WTC11 (cell line): Measurements from ENCODE around the gene FAM89B. TPM values are rescaled to one million over a fixed set of nuclear protein-coding genes. Genes with fewer than 3 reads are reported as not detected.

ENCODE experiments used
- ATAC-seq: fragments of 200-7000 bp; cut with Tn5 transposase; 2 replicates; pipeline ENCODE4 v1.10.0; 2021; ENCODE audit warnings: mild to moderate bottlenecking, moderate library complexity
- CTCF ChIA-PET: fragments of 300-600 bp; sonication (Branson Sonifier 250); formaldehyde crosslinking; loops from one replicate; lab custom pipeline; 2021; ENCODE audit warnings: antibody characterized with exemption; lab: Charles Lee
- POLR2A ChIA-PET: fragments of 350-600 bp; sonication (Branson Sonifier 250); formaldehyde crosslinking; loops from one replicate; lab custom pipeline; 2021; ENCODE audit warnings: antibody characterized with exemption; lab: Charles Lee
- DNase-seq: peaks from one replicate; pipeline ENCODE4 v3.0.0; 2021; ENCODE audit warnings: low spot score
- H3K27ac Mint-ChIP-seq: 2 replicates; pipeline ENCODE4 v1.8.0; 2021; ENCODE audit warnings: mixed read lengths
- H3K27me3 Mint-ChIP-seq: 2 replicates; pipeline ENCODE4 v1.8.0; 2021; ENCODE audit warnings: low read depth, mild to moderate bottlenecking, moderate library complexity, mixed read lengths
- H3K36me3 Mint-ChIP-seq: 2 replicates; pipeline ENCODE4 v1.8.0; 2021; ENCODE audit warnings: mixed read lengths
- H3K4me1 Mint-ChIP-seq: 2 replicates; pipeline ENCODE4 v1.8.0; 2022; ENCODE audit warnings: mixed read lengths
- H3K4me3 Mint-ChIP-seq: 2 replicates; pipeline ENCODE4 v1.8.0; 2021; ENCODE audit warnings: mild to moderate bottlenecking, moderate library complexity, mixed read lengths
- H3K9me3 Mint-ChIP-seq: 2 replicates; pipeline ENCODE4 v1.8.0; 2021; ENCODE audit warnings: mixed read lengths
- ATF1 ChIP-seq: sonication (generic); formaldehyde crosslinking; IDR thresholded peaks from 2 replicates; pipeline ENCODE4 v1.8.1; 2023; ENCODE audit warnings: mild to moderate bottlenecking, moderate library complexity, missing genetic modification reagents
- GRHL2 ChIP-seq: fragments of 250-450 bp; sonication (Bioruptor Pico); IDR thresholded peaks from 2 replicates; pipeline ENCODE4 v1.8.0; 2022; ENCODE audit warnings: mild to moderate bottlenecking, moderate library complexity; ENCODE audit not compliant: insufficient replicate concordance, severe bottlenecking
- IRF2 ChIP-seq: sonication (generic); formaldehyde crosslinking; IDR thresholded peaks from 2 replicates; pipeline ENCODE4 v1.8.0; 2022; ENCODE audit warnings: low read depth, missing genetic modification reagents, borderline replicate concordance
- NFATC4 ChIP-seq: fragments of 250-450 bp; sonication (Bioruptor Pico); IDR thresholded peaks from 2 replicates; pipeline ENCODE4 v1.9.0; 2021; ENCODE audit warnings: mild to moderate bottlenecking
- NR2C2 ChIP-seq: sonication (generic); formaldehyde crosslinking; IDR thresholded peaks from 2 replicates; pipeline ENCODE4 v1.8.0; 2022; ENCODE audit warnings: mild to moderate bottlenecking, missing genetic modification reagents
- SMAD4 ChIP-seq: sonication (generic); formaldehyde crosslinking; IDR thresholded peaks from 2 replicates; pipeline ENCODE4 v1.8.0; 2022; ENCODE audit warnings: mild to moderate bottlenecking, missing genetic modification reagents
- SP1 ChIP-seq: sonication (generic); formaldehyde crosslinking; conservative IDR thresholded peaks from 2 replicates; pipeline ENCODE4 v1.8.1; 2022; ENCODE audit warnings: missing genetic modification reagents
- TEAD1 ChIP-seq: sonication (generic); formaldehyde crosslinking; IDR thresholded peaks from 2 replicates; pipeline ENCODE4 v1.8.0; 2022; ENCODE audit warnings: mild to moderate bottlenecking, missing genetic modification reagents
- ZNF396 ChIP-seq: fragments of 250-450 bp; sonication (Bioruptor Pico); IDR thresholded peaks from 2 replicates; pipeline ENCODE4 v1.8.0; 2021; ENCODE audit warnings: mild to moderate bottlenecking, moderate library complexity, borderline replicate concordance
- ZNF423 ChIP-seq: fragments of 250-450 bp; sonication (Bioruptor Pico); IDR thresholded peaks from 2 replicates; pipeline ENCODE4 v2.1.2; 2022; ENCODE audit warnings: mild to moderate bottlenecking, moderate library complexity
- total RNA-seq: library from RNA; stranded (reverse); gene quantifications from 3 replicates; pipeline ENCODE4 v1.2.3, GENCODE V29; 2021
- TF ChIP-seq, protein P1 (sequence below): fragments of 250-450 bp; sonication (Bioruptor Pico); IDR thresholded peaks from 2 replicates; pipeline ENCODE4 v1.9.0; 2021; ENCODE audit warnings: mild to moderate bottlenecking, borderline replicate concordance
- TF ChIP-seq, protein P2 (sequence below): sonication (generic); formaldehyde crosslinking; IDR thresholded peaks from 2 replicates; pipeline ENCODE4 v1.8.0; 2022; ENCODE audit warnings: missing genetic modification reagents
- TF ChIP-seq, protein P3 (sequence below): sonication (generic); formaldehyde crosslinking; IDR thresholded peaks from 2 replicates; pipeline ENCODE4 v1.8.1; 2022; ENCODE audit warnings: mild to moderate bottlenecking, missing genetic modification reagents, moderate library complexity, borderline replicate concordance
- TF ChIP-seq, protein P4 (sequence below): sonication (generic); formaldehyde crosslinking; IDR thresholded peaks from 2 replicates; pipeline ENCODE4 v1.8.1; 2023; ENCODE audit warnings: mild to moderate bottlenecking, missing genetic modification reagents, moderate library complexity
- TF ChIP-seq, protein P5 (sequence below): sonication (generic); formaldehyde crosslinking; IDR thresholded peaks from 2 replicates; pipeline ENCODE4 v1.8.0; 2022; ENCODE audit warnings: mild to moderate bottlenecking, missing genetic modification reagents
- TF ChIP-seq, protein P6 (sequence below): sonication (generic); formaldehyde crosslinking; IDR thresholded peaks from 2 replicates; pipeline ENCODE4 v1.8.1; 2023; ENCODE audit warnings: mild to moderate bottlenecking, missing genetic modification reagents

The FAM89B gene
- total RNA-seq, 1 experiment from 2014 or later, result 13.3 TPM

DNA sequence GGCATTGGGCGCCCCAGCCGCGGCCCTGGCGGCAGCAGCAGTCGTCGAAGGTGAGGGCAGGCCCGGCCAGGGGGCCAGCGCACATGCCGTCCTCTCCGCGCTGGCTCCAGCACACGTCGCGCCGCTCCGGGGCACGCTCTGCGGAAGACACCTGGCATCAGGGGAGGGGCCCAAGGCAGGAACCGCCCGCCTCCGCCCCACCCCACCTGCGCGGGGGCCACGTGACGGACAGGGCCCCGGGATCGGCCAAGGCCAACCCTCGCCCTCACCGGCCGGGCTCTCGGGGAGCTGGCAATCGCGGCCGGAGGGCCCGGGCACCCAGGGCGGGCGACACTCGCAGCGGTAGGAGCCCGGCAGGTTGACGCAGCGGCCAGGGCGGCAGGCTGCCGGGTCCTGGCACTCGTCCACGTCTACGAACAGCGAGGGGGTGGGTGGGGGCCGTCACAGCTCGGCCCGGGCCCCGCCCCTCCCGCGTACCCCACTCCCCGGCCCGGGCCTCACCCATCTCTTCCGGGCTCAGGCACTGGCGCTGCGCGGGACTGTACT lies 32.5 kb upstream of the FAM89B start (continued):
- TF ChIP-seq, protein P1, sequence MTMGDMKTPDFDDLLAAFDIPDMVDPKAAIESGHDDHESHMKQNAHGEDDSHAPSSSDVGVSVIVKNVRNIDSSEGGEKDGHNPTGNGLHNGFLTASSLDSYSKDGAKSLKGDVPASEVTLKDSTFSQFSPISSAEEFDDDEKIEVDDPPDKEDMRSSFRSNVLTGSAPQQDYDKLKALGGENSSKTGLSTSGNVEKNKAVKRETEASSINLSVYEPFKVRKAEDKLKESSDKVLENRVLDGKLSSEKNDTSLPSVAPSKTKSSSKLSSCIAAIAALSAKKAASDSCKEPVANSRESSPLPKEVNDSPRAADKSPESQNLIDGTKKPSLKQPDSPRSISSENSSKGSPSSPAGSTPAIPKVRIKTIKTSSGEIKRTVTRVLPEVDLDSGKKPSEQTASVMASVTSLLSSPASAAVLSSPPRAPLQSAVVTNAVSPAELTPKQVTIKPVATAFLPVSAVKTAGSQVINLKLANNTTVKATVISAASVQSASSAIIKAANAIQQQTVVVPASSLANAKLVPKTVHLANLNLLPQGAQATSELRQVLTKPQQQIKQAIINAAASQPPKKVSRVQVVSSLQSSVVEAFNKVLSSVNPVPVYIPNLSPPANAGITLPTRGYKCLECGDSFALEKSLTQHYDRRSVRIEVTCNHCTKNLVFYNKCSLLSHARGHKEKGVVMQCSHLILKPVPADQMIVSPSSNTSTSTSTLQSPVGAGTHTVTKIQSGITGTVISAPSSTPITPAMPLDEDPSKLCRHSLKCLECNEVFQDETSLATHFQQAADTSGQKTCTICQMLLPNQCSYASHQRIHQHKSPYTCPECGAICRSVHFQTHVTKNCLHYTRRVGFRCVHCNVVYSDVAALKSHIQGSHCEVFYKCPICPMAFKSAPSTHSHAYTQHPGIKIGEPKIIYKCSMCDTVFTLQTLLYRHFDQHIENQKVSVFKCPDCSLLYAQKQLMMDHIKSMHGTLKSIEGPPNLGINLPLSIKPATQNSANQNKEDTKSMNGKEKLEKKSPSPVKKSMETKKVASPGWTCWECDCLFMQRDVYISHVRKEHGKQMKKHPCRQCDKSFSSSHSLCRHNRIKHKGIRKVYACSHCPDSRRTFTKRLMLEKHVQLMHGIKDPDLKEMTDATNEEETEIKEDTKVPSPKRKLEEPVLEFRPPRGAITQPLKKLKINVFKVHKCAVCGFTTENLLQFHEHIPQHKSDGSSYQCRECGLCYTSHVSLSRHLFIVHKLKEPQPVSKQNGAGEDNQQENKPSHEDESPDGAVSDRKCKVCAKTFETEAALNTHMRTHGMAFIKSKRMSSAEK (CRISPR knock-in tag), result no peak
- TF ChIP-seq SMAD4 (CRISPR knock-in tag), result 0 out of 2 replicates have a peak, but pooled peaks have one; percentile 68
- no peak for TF ChIP-seq ZNF396 (CRISPR knock-in tag)
- TF ChIP-seq, protein P2, sequence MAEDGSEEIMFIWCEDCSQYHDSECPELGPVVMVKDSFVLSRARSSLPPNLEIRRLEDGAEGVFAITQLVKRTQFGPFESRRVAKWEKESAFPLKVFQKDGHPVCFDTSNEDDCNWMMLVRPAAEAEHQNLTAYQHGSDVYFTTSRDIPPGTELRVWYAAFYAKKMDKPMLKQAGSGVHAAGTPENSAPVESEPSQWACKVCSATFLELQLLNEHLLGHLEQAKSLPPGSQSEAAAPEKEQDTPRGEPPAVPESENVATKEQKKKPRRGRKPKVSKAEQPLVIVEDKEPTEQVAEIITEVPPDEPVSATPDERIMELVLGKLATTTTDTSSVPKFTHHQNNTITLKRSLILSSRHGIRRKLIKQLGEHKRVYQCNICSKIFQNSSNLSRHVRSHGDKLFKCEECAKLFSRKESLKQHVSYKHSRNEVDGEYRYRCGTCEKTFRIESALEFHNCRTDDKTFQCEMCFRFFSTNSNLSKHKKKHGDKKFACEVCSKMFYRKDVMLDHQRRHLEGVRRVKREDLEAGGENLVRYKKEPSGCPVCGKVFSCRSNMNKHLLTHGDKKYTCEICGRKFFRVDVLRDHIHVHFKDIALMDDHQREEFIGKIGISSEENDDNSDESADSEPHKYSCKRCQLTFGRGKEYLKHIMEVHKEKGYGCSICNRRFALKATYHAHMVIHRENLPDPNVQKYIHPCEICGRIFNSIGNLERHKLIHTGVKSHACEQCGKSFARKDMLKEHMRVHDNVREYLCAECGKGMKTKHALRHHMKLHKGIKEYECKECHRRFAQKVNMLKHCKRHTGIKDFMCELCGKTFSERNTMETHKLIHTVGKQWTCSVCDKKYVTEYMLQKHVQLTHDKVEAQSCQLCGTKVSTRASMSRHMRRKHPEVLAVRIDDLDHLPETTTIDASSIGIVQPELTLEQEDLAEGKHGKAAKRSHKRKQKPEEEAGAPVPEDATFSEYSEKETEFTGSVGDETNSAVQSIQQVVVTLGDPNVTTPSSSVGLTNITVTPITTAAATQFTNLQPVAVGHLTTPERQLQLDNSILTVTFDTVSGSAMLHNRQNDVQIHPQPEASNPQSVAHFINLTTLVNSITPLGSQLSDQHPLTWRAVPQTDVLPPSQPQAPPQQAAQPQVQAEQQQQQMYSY (CRISPR knock-in tag), result no peak
- TF ChIP-seq, protein P3, sequence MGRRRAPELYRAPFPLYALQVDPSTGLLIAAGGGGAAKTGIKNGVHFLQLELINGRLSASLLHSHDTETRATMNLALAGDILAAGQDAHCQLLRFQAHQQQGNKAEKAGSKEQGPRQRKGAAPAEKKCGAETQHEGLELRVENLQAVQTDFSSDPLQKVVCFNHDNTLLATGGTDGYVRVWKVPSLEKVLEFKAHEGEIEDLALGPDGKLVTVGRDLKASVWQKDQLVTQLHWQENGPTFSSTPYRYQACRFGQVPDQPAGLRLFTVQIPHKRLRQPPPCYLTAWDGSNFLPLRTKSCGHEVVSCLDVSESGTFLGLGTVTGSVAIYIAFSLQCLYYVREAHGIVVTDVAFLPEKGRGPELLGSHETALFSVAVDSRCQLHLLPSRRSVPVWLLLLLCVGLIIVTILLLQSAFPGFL, result no peak
- no peak for TF ChIP-seq NFATC4 (CRISPR knock-in tag)
- no peak for TF ChIP-seq GRHL2 (CRISPR knock-in tag)

DNA sequence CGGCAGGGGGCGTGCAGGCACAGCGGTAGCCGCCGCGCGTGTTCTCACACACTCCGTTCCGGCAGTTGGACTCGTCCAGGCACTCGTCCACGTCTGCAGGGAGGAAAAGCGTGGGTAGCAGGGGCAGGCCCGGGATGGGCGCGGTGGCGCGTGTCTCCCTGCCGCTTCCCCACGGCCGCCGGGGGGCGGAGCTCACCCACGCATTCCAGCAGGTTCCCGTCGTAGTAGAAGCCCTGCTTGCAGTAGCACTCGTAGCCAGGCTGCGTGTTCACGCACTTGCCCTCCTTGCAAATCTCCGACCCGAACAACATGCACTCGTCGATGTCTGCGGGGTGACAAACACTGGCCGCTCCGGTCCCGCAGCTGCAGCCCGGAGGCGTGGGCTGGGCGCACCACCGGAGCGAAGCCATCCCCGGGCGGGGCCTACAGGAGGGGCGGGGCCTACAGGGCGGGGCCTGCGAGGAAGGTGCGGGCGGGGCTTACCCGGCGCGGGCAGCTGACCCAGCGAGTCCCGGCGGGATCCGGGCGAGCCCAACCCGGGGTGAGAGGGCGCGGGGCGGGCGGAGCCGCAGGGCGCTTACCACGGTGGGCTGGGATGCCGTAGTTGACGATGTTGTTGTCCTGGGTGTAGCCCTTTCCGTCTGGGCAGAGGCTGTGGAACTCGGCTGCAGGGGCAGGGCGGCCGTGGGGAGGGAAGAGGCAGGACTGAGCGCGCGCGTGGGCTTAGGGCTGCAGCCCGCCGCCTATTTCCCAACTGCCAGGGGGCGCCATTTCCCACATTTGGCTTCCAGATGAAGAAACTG lies 31.8 kb upstream of the FAM89B start:
- POLR2A ChIA-PET, result interaction anchor here (0.6 to 2.1 kb wide), 16 partner anchors 12 to 1261 kb away, joined by 3 to 10 read pairs (median 4); partner anchors contain the start of genes FAM89B, MALAT1, PCNX3 and SCYL1
- H3K27ac Mint-ChIP-seq, result no peak overlapping the region
- no peaks in the 10 kb centered on the region for H3K36me3 Mint-ChIP-seq
- peaks cover 3% of the 10 kb centered on the region for H3K4me1 Mint-ChIP-seq
- DNase-seq (peak; percentile 93), ATAC-seq (peak; percentile 83)
- no peaks in the 10 kb centered on the region for H3K9me3 Mint-ChIP-seq
- CTCF ChIA-PET, result interaction anchor here (0.6 to 10.3 kb wide), 67 partner anchors 9 to 910 kb away, joined by 3 to 271 read pairs (median 4); partner anchors contain the start of genes CDC42EP2, DPF2, EHBP1L1 and FAM89B
- peak overlapping the region; percentile 68 for H3K4me3 Mint-ChIP-seq
- H3K27me3 Mint-ChIP-seq, result peaks cover 60% of the 10 kb centered on the region
- TF ChIP-seq, protein P4, sequence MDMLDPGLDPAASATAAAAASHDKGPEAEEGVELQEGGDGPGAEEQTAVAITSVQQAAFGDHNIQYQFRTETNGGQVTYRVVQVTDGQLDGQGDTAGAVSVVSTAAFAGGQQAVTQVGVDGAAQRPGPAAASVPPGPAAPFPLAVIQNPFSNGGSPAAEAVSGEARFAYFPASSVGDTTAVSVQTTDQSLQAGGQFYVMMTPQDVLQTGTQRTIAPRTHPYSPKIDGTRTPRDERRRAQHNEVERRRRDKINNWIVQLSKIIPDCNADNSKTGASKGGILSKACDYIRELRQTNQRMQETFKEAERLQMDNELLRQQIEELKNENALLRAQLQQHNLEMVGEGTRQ (CRISPR knock-in tag), result peak; percentile 68
- peak; percentile 30; the same call in 1 of the 2 replicates for TF ChIP-seq ZNF423
- 0 out of 2 replicates have a peak, but pooled peaks have one; percentile 42 for TF ChIP-seq NR2C2
- no peak for TF ChIP-seq IRF2 (CRISPR knock-in tag)
- TF ChIP-seq, protein P5, sequence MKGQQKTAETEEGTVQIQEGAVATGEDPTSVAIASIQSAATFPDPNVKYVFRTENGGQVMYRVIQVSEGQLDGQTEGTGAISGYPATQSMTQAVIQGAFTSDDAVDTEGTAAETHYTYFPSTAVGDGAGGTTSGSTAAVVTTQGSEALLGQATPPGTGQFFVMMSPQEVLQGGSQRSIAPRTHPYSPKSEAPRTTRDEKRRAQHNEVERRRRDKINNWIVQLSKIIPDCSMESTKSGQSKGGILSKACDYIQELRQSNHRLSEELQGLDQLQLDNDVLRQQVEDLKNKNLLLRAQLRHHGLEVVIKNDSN (CRISPR knock-in tag), result peak; percentile 31; the same call in 1 of the 2 replicates
- 0 out of 2 replicates have a peak, but pooled peaks have one; percentile 44 for TF ChIP-seq ATF1
- peak; percentile 78; the same call in 1 of the 2 replicates for TF ChIP-seq SP1 (CRISPR knock-in tag)
- TF ChIP-seq TEAD1 (CRISPR knock-in tag), result peak; percentile 21; the same call in 1 of the 2 replicates
- TF ChIP-seq, protein P6, sequence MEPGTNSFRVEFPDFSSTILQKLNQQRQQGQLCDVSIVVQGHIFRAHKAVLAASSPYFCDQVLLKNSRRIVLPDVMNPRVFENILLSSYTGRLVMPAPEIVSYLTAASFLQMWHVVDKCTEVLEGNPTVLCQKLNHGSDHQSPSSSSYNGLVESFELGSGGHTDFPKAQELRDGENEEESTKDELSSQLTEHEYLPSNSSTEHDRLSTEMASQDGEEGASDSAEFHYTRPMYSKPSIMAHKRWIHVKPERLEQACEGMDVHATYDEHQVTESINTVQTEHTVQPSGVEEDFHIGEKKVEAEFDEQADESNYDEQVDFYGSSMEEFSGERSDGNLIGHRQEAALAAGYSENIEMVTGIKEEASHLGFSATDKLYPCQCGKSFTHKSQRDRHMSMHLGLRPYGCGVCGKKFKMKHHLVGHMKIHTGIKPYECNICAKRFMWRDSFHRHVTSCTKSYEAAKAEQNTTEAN (CRISPR knock-in tag), result 0 out of 2 replicates have a peak, but pooled peaks have one; percentile 39
